ENCODE results near the gene CPSF4. TPM values are rescaled to one million over a fixed set of nuclear protein-coding genes. Genes with fewer than 3 reads are reported as not detected.

CPSF4 gene
- total RNA-seq, 4 donors from 2014 or later, result 21.4 to 40.4 (median 26.1) TPM

DNA sequence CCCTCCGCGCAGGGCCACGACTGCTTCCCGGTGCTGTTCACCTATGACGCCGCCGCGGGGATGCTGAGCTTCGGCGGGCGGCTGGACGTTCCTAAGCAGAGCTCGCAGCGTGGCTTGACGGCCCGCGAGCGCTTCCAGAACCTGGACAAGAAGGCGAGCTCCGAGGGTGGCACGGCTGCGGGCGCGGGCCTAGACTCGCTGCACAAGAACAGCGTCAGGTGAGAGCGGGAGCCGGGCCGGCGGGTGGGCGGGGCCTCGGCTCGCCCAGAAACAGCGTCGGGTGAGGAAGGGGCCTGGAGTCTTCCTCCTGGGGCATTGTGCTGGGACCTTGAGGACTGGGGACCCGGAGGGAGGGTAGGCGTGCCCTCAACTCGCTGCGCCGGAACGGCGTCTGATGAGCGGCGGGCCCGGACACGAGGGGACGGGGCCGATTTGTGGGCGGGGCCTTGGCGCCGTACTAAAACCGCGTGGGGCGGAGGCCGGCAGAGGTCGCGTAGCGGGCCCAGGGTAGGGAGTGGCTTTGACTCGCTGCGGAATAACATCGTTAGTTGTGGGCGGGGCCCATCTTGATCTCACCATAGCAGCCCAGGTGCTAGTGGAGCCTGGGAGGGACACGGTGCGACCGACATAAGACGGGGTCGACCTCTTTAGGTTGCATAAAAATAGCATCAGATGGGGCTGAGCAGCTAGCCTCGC, 45.9 kb upstream of the CPSF4 start:
- Histone ChIP-seq H3K27ac (peak overlapping the region; percentile 44 to 67 (median 62)), H3K27me3 (no peaks in the 10 kb centered on the region), H3K36me3 (peaks cover 0 to 33% of the 10 kb centered on the region in 2 donors), H3K4me3 (peak overlapping the region; percentile 62 to 89 (median 70)), H3K9me3 (no peaks in the 10 kb centered on the region), H3K4me1 (peaks cover 6 to 18% of the 10 kb centered on the region in 2 donors)
- intact Hi-C loops (cut with DNase I; ENCODE audit: low total_unique reads), result loop anchor here (1.0 kb wide), 1 partner anchor 15 kb away; the partner anchor contains the start of genes BUD31 and PDAP1
- ATAC-seq, result peak; percentile 88
- TF ChIP-seq POLR2A (IDR thresholded peaks at IDR 0.05), result peak; percentile 28 to 47
- TF ChIP-seq, protein P1, sequence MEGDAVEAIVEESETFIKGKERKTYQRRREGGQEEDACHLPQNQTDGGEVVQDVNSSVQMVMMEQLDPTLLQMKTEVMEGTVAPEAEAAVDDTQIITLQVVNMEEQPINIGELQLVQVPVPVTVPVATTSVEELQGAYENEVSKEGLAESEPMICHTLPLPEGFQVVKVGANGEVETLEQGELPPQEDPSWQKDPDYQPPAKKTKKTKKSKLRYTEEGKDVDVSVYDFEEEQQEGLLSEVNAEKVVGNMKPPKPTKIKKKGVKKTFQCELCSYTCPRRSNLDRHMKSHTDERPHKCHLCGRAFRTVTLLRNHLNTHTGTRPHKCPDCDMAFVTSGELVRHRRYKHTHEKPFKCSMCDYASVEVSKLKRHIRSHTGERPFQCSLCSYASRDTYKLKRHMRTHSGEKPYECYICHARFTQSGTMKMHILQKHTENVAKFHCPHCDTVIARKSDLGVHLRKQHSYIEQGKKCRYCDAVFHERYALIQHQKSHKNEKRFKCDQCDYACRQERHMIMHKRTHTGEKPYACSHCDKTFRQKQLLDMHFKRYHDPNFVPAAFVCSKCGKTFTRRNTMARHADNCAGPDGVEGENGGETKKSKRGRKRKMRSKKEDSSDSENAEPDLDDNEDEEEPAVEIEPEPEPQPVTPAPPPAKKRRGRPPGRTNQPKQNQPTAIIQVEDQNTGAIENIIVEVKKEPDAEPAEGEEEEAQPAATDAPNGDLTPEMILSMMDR (IDR thresholded peaks at IDR 0.05 in 4 of 5, conservative IDR thresholded peaks at IDR 0.05 in 1 of 5), result peak in 1 of 5 experiments; percentile 15
- in situ Hi-C loops (cut with MboI; ENCODE audit: low sequenced_read_pairs in 4 of 4), result no loop called here
- peak; percentile 54 to 78 for DNase-seq

DNA sequence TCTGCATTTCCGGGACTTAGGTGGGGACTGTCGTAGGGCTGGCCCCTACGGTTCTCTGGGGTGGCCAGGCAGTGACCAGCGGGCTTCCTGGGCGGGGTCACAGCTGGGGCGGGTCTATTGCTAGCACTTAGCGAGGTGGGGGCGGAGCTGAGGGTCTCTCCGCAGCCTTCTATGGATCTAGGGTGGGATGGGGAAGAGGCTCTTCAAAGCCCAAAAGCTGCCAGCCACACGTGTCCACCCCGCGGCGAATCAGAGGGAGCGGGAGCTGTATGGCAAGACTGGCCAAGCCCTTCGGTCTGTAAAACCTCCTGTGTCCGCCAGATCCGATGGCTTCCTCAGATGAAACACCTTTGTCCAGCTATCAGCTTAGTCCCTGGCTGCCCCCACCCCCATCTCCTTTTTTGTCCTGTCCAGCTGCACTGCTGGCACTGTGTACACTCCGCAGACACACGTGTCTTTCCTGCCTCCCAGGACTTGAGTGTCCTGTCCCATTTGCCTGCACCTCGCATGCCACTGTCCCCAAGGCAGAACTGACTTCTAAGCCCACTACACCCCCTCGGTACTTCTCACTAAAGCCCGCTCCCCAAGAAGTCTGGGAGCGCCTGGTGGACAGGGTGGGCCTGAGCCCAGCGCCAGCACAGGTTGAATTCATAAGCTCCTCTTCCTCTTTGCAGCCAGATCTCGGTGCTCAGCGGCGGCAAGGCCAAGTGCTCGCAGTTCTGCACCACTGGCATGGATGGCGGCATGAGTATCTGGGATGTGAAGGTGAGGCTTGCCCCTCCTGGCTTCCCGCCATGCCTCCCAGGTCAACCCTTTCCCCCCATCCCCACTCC, 45.2 kb upstream of the CPSF4 start:
- H3K27ac ChIP-seq, result peak overlapping the region; percentile 44 to 67 (median 62)
- no peaks in the 10 kb centered on the region for H3K27me3 ChIP-seq
- peak; percentile 17 to 26 for ATAC-seq
- H3K9me3 ChIP-seq, result no peaks in the 10 kb centered on the region
- peak overlapping the region; percentile 62 to 89 (median 70) for H3K4me3 ChIP-seq
- H3K36me3 ChIP-seq, result peaks cover 0 to 36% of the 10 kb centered on the region in 2 donors
- peaks cover 6 to 18% of the 10 kb centered on the region in 2 donors for H3K4me1 ChIP-seq
- no peak for DNase-seq
- TF ChIP-seq, protein P1 (IDR thresholded peaks at IDR 0.05 in 4 of 5, conservative IDR thresholded peaks at IDR 0.05 in 1 of 5), result no peak
- TF ChIP-seq POLR2A (IDR thresholded peaks at IDR 0.05), result no peak
- intact Hi-C loops (cut with DNase I; ENCODE audit: low total_unique reads) (loop anchor here (1.0 kb wide), 1 partner anchor 15 kb away; the partner anchor contains the start of genes BUD31 and PDAP1), in situ Hi-C loops (cut with MboI; ENCODE audit: low sequenced_read_pairs in 4 of 4) (no loop called here)

DNA sequence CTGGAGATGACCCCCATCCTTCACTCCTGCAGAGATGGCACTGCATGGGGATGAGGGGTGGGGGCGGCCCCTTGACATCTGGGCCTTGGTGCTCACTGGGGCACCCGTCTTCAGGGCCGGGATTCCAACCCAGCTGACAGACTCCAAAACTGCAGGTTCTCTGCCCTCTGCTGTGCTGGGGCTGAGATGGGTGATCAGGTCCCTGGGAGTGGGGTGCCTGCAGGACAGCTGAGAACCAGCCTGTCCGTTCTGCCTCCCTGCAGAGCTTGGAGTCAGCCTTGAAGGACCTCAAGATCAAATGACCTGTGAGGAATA, 44.6 kb upstream of the CPSF4 start:
- Histone ChIP-seq H3K27ac (no peak overlapping the region), H3K4me3 (no peak overlapping the region), H3K9me3 (no peaks in the 10 kb centered on the region), H3K27me3 (no peaks in the 10 kb centered on the region), H3K36me3 (peaks cover 0 to 36% of the 10 kb centered on the region in 2 donors), H3K4me1 (peaks cover 6 to 18% of the 10 kb centered on the region in 2 donors)
- intact Hi-C loops (cut with DNase I; ENCODE audit: low total_unique reads) (no loop called here), in situ Hi-C loops (cut with MboI; ENCODE audit: low sequenced_read_pairs in 4 of 4) (no loop called here)
- DNase-seq (no peak), ATAC-seq (no peak)
- TF ChIP-seq, protein P1 (IDR thresholded peaks at IDR 0.05 in 4 of 5, conservative IDR thresholded peaks at IDR 0.05 in 1 of 5), result no peak
- no peak for TF ChIP-seq POLR2A (IDR thresholded peaks at IDR 0.05)

DNA sequence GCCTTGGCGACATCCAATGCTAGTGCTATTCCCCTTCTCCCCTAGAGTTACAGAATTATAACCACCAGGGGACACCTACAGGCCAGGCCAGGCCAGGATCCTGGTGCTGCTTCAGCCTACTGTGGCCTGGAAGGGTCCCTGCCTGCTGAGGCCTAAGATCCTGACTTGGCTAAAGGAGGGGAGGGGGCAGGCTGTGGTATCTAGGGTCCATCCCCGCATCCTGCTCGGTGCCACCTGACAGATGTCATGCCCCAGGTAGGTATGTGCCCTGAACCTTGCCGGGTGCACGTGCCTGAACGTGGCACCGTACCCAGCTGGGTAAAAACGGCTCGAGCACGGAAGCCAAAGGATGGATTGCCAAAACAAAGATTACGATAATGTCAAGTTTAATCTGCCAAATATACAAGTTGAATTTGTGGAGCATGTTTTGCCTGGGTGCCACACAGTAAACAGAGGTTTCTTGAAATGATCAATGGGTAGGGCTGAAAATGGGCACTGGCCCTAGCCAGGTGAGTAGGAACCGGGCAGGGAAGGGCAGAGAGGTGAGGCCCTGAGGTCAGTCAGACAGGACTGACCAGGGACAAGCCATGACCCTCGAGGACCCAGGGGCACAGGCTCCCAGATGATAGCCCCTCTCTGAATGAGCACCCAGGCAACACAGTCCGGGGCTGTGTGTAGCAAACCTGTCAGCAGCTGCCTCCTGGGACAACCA, 43.0 kb upstream of the CPSF4 start:
- H3K4me1 ChIP-seq, result peaks cover 6 to 24% of the 10 kb centered on the region in 2 donors
- no peak for TF ChIP-seq POLR2A (IDR thresholded peaks at IDR 0.05)
- TF ChIP-seq, protein P1 (IDR thresholded peaks at IDR 0.05 in 4 of 5, conservative IDR thresholded peaks at IDR 0.05 in 1 of 5), result no peak
- no peaks in the 10 kb centered on the region for H3K27me3 ChIP-seq
- no peak overlapping the region for H3K4me3 ChIP-seq
- peaks cover 0 to 52% of the 10 kb centered on the region in 2 donors for H3K36me3 ChIP-seq
- intact Hi-C loops (cut with DNase I; ENCODE audit: low total_unique reads), result no loop called here
- DNase-seq, result no peak
- H3K27ac ChIP-seq, result no peak overlapping the region
- in situ Hi-C loops (cut with MboI; ENCODE audit: low sequenced_read_pairs in 4 of 4), result no loop called here
- no peaks in the 10 kb centered on the region for H3K9me3 ChIP-seq
- no peak for ATAC-seq

Data from gastrocnemius medialis (tissue), 4 donors.